Measurements from ENCODE around the gene DCAF6. TPM values are rescaled to one million over a fixed set of nuclear protein-coding genes. Genes with fewer than 3 reads are reported as not detected.

DCAF6 gene
- total RNA-seq, 3 donors from 2014 or later (not counting 1 experiment from before 2014, with no cell fraction given), result 21.8 to 31.8 (median 27.8) TPM

DNA sequence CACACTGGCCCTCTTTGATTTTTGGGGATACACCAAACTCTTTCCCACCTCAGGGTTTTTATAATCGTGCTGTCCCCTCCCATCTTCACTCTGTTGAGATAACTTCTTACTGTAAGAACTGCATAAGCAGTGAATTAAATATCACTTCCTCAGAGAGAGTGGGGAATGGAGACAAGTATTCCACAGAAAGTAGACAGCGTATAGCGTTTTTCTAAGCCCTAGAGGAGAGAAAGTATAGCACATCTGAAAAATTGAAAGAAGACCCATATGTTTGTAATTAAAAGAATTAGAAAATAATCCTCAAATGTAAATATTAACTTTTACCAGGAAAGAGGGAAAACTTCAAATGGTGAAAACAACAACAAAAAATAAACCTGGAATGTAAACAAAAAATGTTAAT is 132.9 kb downstream of the DCAF6 start:
- WGBS (ENCODE audit: insufficient coverage), result 100% methylated on average over 2 of the region's 3 CpGs
- no peak for ATAC-seq
- H3K4me1 ChIP-seq (ENCODE audit: control insufficient read depth, insufficient read depth, low read length), result no peaks in the 10 kb centered on the region
- H3K4me3 Mint-ChIP-seq, result no peak overlapping the region
- no peaks in the 10 kb centered on the region for H3K9me3 ChIP-seq (ENCODE audit: control insufficient read depth, insufficient read depth, low read length)
- no peak overlapping the region for H3K27ac Mint-ChIP-seq
- no peaks in the 10 kb centered on the region for H3K27me3 Mint-ChIP-seq (ENCODE audit: low read depth in 2 of 2)
- H3K4me3 ChIP-seq (ENCODE audit: low read length), result no peak overlapping the region
- H3K36me3 ChIP-seq (ENCODE audit: control insufficient read depth, insufficient read depth, low read length), result peaks cover 62% of the 10 kb centered on the region
- TF ChIP-seq, protein P1, sequence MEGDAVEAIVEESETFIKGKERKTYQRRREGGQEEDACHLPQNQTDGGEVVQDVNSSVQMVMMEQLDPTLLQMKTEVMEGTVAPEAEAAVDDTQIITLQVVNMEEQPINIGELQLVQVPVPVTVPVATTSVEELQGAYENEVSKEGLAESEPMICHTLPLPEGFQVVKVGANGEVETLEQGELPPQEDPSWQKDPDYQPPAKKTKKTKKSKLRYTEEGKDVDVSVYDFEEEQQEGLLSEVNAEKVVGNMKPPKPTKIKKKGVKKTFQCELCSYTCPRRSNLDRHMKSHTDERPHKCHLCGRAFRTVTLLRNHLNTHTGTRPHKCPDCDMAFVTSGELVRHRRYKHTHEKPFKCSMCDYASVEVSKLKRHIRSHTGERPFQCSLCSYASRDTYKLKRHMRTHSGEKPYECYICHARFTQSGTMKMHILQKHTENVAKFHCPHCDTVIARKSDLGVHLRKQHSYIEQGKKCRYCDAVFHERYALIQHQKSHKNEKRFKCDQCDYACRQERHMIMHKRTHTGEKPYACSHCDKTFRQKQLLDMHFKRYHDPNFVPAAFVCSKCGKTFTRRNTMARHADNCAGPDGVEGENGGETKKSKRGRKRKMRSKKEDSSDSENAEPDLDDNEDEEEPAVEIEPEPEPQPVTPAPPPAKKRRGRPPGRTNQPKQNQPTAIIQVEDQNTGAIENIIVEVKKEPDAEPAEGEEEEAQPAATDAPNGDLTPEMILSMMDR (IDR thresholded peaks at IDR 0.05), result no peak
- intact Hi-C loops (cut with micrococcal nuclease), result no loop called here
- H3K27me3 ChIP-seq (ENCODE audit: control insufficient read depth, insufficient read depth, low read length), result no peaks in the 10 kb centered on the region
- no peaks in the 10 kb centered on the region for H3K9me3 Mint-ChIP-seq
- no peaks in the 10 kb centered on the region for H3K4me1 Mint-ChIP-seq
- H3K36me3 Mint-ChIP-seq, result peaks cover 19% of the 10 kb centered on the region
- H3K27ac ChIP-seq (ENCODE audit: low read length), result no peak overlapping the region
- no peak for DNase-seq

GRCh38 chr1:168079761-168080160 is 143.3 kb downstream of the DCAF6 start:
- Histone ChIP-seq H3K36me3 (ENCODE audit: control insufficient read depth, insufficient read depth, low read length) (peaks cover 21% of the 10 kb centered on the region), H3K27ac (ENCODE audit: low read length) (no peak overlapping the region), H3K27me3 (ENCODE audit: control insufficient read depth, insufficient read depth, low read length) (no peaks in the 10 kb centered on the region), H3K4me3 (ENCODE audit: low read length) (no peak overlapping the region), H3K4me1 (ENCODE audit: control insufficient read depth, insufficient read depth, low read length) (peaks cover 1% of the 10 kb centered on the region), H3K9me3 (ENCODE audit: control insufficient read depth, insufficient read depth, low read length) (no peaks in the 10 kb centered on the region)
- no peak for DNase-seq
- no peak overlapping the region for H3K4me3 Mint-ChIP-seq
- H3K27ac Mint-ChIP-seq, result no peak overlapping the region
- TF ChIP-seq, protein P1 (IDR thresholded peaks at IDR 0.05), result no peak
- H3K9me3 Mint-ChIP-seq, result no peaks in the 10 kb centered on the region
- H3K4me1 Mint-ChIP-seq, result no peaks in the 10 kb centered on the region
- no peak for ATAC-seq
- H3K36me3 Mint-ChIP-seq, result peaks cover 8% of the 10 kb centered on the region
- H3K27me3 Mint-ChIP-seq (ENCODE audit: low read depth in 2 of 2), result no peaks in the 10 kb centered on the region
- intact Hi-C loops (cut with micrococcal nuclease), result no loop called here

DNA sequence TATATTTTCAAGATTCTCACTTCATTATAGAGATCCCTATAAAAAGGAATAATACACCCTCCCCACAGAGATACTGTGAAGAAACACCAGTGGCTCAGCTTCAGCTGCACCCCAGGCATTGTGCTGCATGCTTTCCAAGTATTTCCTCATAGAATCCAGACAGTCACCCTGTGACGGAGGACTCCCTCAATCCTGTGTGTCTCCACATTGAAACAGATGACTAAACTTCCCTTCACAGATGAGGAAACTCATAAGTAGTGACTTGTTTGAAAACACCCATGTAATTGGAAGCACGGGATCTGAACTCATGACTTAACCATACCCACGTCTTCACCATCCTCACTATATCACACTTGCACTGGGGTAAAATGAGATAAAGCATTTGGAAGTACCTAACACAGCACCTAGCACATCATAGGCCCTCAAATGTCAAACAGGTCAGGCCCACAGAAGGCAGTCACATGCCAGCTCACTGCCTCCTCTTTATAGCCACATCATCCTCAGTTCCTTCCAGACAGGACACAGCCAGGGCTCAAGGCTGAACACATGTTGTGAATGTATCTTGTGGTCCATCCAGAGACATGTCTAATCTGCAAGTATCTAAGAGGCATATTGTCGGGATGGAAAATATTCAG is 145.0 kb downstream of the DCAF6 start:
- H3K36me3 ChIP-seq (ENCODE audit: control insufficient read depth, insufficient read depth, low read length), result peaks cover 12% of the 10 kb centered on the region
- Mint-ChIP-seq H3K27me3 (ENCODE audit: low read depth in 2 of 2) (no peaks in the 10 kb centered on the region), H3K9me3 (no peaks in the 10 kb centered on the region), H3K4me1 (no peaks in the 10 kb centered on the region), H3K36me3 (peaks cover 6% of the 10 kb centered on the region), H3K27ac (no peak overlapping the region), H3K4me3 (no peak overlapping the region)
- peaks cover 5% of the 10 kb centered on the region for H3K4me1 ChIP-seq (ENCODE audit: control insufficient read depth, insufficient read depth, low read length)
- ATAC-seq (no peak), DNase-seq (no peak)
- H3K4me3 ChIP-seq (ENCODE audit: low read length), result no peak overlapping the region
- no peaks in the 10 kb centered on the region for H3K27me3 ChIP-seq (ENCODE audit: control insufficient read depth, insufficient read depth, low read length)
- intact Hi-C loops (cut with micrococcal nuclease), result no loop called here
- 91% methylated on average over 4 of the region's 4 CpGs for WGBS (ENCODE audit: insufficient coverage)
- no peaks in the 10 kb centered on the region for H3K9me3 ChIP-seq (ENCODE audit: control insufficient read depth, insufficient read depth, low read length)
- TF ChIP-seq, protein P1 (IDR thresholded peaks at IDR 0.05), result no peak
- no peak overlapping the region for H3K27ac ChIP-seq (ENCODE audit: low read length)
